ENCODE measurements around the gene IQCH. TPM values are rescaled to one million over a fixed set of nuclear protein-coding genes. Genes with fewer than 3 reads are reported as not detected.

IQCH gene
- total RNA-seq, 3 donors from 2014 or later (not counting 1 experiment from before 2014, with no cell fraction given), result 0.78 to 1.4 (median 0.86) TPM

DNA sequence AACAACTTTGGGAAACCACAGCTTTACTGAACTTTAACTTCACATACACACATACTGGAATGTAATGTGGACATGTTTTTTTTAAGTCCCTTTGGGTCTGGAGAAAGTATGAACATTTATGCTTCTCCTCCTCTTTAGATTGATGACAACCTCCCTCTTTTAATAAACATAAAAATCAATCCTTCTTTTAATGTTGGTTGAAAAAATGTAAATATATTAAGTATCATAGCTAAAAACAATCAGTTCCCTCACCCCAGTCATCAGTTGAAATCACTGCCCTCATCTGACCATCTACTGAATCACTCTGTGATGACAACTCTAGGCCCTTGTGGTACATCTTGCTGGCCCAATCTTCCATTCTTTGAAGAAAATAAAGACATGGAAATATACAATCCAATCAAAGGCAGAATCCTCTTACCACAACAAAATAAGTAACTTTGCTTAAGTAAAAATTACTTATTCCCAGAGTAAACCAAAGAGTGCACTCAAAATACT lies 6.5 kb upstream of the IQCH start:
- DNase-seq (no peak), ATAC-seq (no peak)
- no peak overlapping the region for H3K4me3 ChIP-seq (ENCODE audit: low read length)
- TF ChIP-seq, protein P1, sequence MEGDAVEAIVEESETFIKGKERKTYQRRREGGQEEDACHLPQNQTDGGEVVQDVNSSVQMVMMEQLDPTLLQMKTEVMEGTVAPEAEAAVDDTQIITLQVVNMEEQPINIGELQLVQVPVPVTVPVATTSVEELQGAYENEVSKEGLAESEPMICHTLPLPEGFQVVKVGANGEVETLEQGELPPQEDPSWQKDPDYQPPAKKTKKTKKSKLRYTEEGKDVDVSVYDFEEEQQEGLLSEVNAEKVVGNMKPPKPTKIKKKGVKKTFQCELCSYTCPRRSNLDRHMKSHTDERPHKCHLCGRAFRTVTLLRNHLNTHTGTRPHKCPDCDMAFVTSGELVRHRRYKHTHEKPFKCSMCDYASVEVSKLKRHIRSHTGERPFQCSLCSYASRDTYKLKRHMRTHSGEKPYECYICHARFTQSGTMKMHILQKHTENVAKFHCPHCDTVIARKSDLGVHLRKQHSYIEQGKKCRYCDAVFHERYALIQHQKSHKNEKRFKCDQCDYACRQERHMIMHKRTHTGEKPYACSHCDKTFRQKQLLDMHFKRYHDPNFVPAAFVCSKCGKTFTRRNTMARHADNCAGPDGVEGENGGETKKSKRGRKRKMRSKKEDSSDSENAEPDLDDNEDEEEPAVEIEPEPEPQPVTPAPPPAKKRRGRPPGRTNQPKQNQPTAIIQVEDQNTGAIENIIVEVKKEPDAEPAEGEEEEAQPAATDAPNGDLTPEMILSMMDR (IDR thresholded peaks at IDR 0.05), result no peak
- Mint-ChIP-seq H3K36me3 (peaks cover 7% of the 10 kb centered on the region), H3K9me3 (peaks cover 0 to 2% of the 10 kb centered on the region in 2 donors), H3K4me1 (peaks cover 31 to 39% of the 10 kb centered on the region in 2 donors), H3K27me3 (ENCODE audit: low read depth in 2 of 2) (no peaks in the 10 kb centered on the region), H3K27ac (no peak overlapping the region), H3K4me3 (no peak overlapping the region)
- H3K9me3 ChIP-seq (ENCODE audit: control insufficient read depth, insufficient read depth, low read length), result no peaks in the 10 kb centered on the region
- no peak overlapping the region for H3K27ac ChIP-seq (ENCODE audit: low read length)
- intact Hi-C loops (cut with micrococcal nuclease), result no loop called here
- peaks cover 3% of the 10 kb centered on the region for H3K36me3 ChIP-seq (ENCODE audit: control insufficient read depth, insufficient read depth, low read length)
- H3K4me1 ChIP-seq (ENCODE audit: control insufficient read depth, insufficient read depth, low read length), result peaks cover 2% of the 10 kb centered on the region
- H3K27me3 ChIP-seq (ENCODE audit: control insufficient read depth, insufficient read depth, low read length), result no peaks in the 10 kb centered on the region

DNA sequence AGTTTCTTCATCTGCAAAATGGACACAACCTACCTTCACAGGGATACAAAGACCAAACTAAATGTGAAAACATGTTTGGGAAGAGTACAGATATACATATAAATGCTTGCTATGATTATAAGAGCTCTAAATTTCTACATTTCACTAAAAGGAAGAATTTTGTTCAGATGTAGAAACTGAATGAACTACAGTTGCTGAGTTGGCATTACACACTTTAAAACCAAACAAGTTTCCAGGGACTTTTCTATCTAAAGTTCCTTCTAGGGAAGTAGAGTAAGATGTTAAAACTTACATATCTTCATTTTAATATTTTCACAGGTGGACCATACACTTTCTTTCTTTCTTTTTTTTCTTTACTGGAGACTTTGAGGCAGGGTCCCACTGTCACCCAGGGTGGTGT lies 4.8 kb upstream of the IQCH start:
- intact Hi-C loops (cut with micrococcal nuclease), result loop anchor here (5.0 to 10.0 kb wide), 2 partner anchors 163 to 1035 kb away; no protein-coding TSS in a partner anchor
- H3K4me1 ChIP-seq (ENCODE audit: control insufficient read depth, insufficient read depth, low read length), result peaks cover 11% of the 10 kb centered on the region
- ATAC-seq, result no peak
- Mint-ChIP-seq H3K27ac (no peak overlapping the region), H3K9me3 (peaks cover 0 to 2% of the 10 kb centered on the region in 2 donors), H3K36me3 (peaks cover 7% of the 10 kb centered on the region), H3K4me1 (peaks cover 45 to 46% of the 10 kb centered on the region in 2 donors), H3K4me3 (no peak overlapping the region), H3K27me3 (ENCODE audit: low read depth in 2 of 2) (no peaks in the 10 kb centered on the region)
- peaks cover 3% of the 10 kb centered on the region for H3K36me3 ChIP-seq (ENCODE audit: control insufficient read depth, insufficient read depth, low read length)
- TF ChIP-seq, protein P1 (IDR thresholded peaks at IDR 0.05), result no peak
- H3K4me3 ChIP-seq (ENCODE audit: low read length), result no peak overlapping the region
- no peak overlapping the region for H3K27ac ChIP-seq (ENCODE audit: low read length)
- no peaks in the 10 kb centered on the region for H3K9me3 ChIP-seq (ENCODE audit: control insufficient read depth, insufficient read depth, low read length)
- H3K27me3 ChIP-seq (ENCODE audit: control insufficient read depth, insufficient read depth, low read length), result no peaks in the 10 kb centered on the region
- no peak for DNase-seq

DNA sequence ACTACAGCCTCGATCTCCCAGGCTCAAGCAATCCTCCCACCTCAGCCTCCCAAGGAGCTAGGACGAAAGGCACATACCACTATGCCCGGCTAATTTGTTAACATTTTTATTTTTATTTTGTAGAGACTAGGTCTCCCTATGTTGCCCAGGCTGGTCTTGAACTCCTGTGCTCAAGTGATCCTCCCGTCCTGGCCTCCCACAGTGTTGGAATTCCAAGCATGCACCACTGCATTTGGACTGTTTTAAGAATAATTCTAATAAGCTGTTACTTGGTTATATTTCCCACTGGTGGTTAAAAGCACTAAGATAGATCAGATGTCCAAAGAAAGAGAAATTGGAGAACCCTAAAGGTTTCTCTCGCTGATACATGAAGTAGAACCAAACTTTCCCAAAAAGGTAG lies 3.3 kb upstream of the IQCH start:
- H3K9me3 ChIP-seq (ENCODE audit: control insufficient read depth, insufficient read depth, low read length), result no peaks in the 10 kb centered on the region
- no peak for DNase-seq
- no peaks in the 10 kb centered on the region for H3K36me3 ChIP-seq (ENCODE audit: control insufficient read depth, insufficient read depth, low read length)
- H3K27me3 Mint-ChIP-seq (ENCODE audit: low read depth in 2 of 2), result peaks cover 3 to 7% of the 10 kb centered on the region in 2 donors
- peaks cover 49 to 56% of the 10 kb centered on the region in 2 donors for H3K4me1 Mint-ChIP-seq
- peaks cover 7% of the 10 kb centered on the region for H3K36me3 Mint-ChIP-seq
- H3K4me3 ChIP-seq (ENCODE audit: low read length), result no peak overlapping the region
- no peaks in the 10 kb centered on the region for H3K27me3 ChIP-seq (ENCODE audit: control insufficient read depth, insufficient read depth, low read length)
- TF ChIP-seq, protein P1 (IDR thresholded peaks at IDR 0.05), result no peak
- intact Hi-C loops (cut with micrococcal nuclease), result loop anchor here (5.0 to 10.0 kb wide), 2 partner anchors 164 to 1033 kb away; no protein-coding TSS in a partner anchor
- no peak overlapping the region for H3K4me3 Mint-ChIP-seq
- peaks cover 15% of the 10 kb centered on the region for H3K4me1 ChIP-seq (ENCODE audit: control insufficient read depth, insufficient read depth, low read length)
- no peak for ATAC-seq
- peaks cover 0 to 2% of the 10 kb centered on the region in 2 donors for H3K9me3 Mint-ChIP-seq
- WGBS (ENCODE audit: insufficient coverage), result 94% methylated on average over 5 of the region's 5 CpGs
- no peak overlapping the region for H3K27ac Mint-ChIP-seq
- H3K27ac ChIP-seq (ENCODE audit: low read length), result no peak overlapping the region

DNA sequence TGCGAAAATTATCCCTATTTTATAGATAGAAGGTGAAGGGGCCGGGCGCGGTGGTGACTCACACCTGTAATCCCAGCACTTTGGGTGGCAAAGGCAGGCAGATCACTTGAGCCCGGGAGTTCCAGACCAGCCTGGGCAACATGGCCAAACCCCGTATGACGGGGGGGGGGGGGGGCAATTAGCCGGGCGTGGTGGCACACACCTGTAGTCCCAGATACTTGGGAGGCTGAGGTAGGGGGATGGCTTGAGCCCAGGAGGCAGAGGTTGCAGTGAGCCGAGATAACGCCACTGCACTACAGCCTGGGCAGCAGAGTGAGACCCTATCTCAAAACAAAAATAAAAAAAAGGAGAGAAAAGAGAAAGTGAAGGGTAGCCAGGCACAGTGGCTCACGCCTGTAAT lies 1.5 kb upstream of the IQCH start:
- no peaks in the 10 kb centered on the region for H3K36me3 ChIP-seq (ENCODE audit: control insufficient read depth, insufficient read depth, low read length)
- no peaks in the 10 kb centered on the region for H3K9me3 Mint-ChIP-seq
- intact Hi-C loops (cut with micrococcal nuclease), result loop anchor here (5.0 to 10.0 kb wide), 2 partner anchors 166 to 1032 kb away; no protein-coding TSS in a partner anchor
- 84% methylated on average over 9 of the region's 12 CpGs for WGBS (ENCODE audit: insufficient coverage)
- H3K27ac ChIP-seq (ENCODE audit: low read length), result no peak overlapping the region
- peaks cover 15% of the 10 kb centered on the region for H3K4me1 ChIP-seq (ENCODE audit: control insufficient read depth, insufficient read depth, low read length)
- peaks cover 3 to 10% of the 10 kb centered on the region in 2 donors for H3K27me3 Mint-ChIP-seq (ENCODE audit: low read depth in 2 of 2)
- DNase-seq (no peak), ATAC-seq (no peak)
- H3K4me1 Mint-ChIP-seq, result peaks cover 43 to 47% of the 10 kb centered on the region in 2 donors
- peak overlapping the region; percentile 99 for H3K4me3 Mint-ChIP-seq
- TF ChIP-seq, protein P1 (IDR thresholded peaks at IDR 0.05), result no peak
- H3K27me3 ChIP-seq (ENCODE audit: control insufficient read depth, insufficient read depth, low read length), result no peaks in the 10 kb centered on the region
- no peak overlapping the region for H3K4me3 ChIP-seq (ENCODE audit: low read length)
- H3K9me3 ChIP-seq (ENCODE audit: control insufficient read depth, insufficient read depth, low read length), result no peaks in the 10 kb centered on the region
- peak overlapping the region; percentile 95 to 98 for H3K27ac Mint-ChIP-seq
- no peaks in the 10 kb centered on the region for H3K36me3 Mint-ChIP-seq
